Adrenal gland (tissue), 12 donors: Measurements from ENCODE around the gene SLC5A6. TPM values are rescaled to one million over a fixed set of nuclear protein-coding genes. Genes with fewer than 3 reads are reported as not detected.
"Not testable (repeated sequence)": the region's sequence is repeated elsewhere in the genome, so short reads cannot be mapped to it uniquely, and the experiment has no call there.

Experiments used
- DNase-seq, 7 donors: peaks; one replicate each; pipeline ENCODE4 v3.0.0-alpha.2; 2019 to 2020
- H3K27ac ChIP-seq, 5 donors: fragments of 200-600 bp; sonication (generic) in 4 of 5; 1 replicate in 3 of 5; 2 replicates in 2 of 5; pipeline versions ENCODE4 v1.5.1 to v1.8.0; 2016 to 2020; ENCODE audit warnings: mild to moderate bottlenecking in 1 of 5
- H3K27me3 ChIP-seq: fragments of 200-600 bp; 2 replicates; pipeline ENCODE4 v1.8.0; 2021
- H3K36me3 ChIP-seq, 2 donors: fragments of 200-600 bp; replicated peaks in 1 of 2; 1 replicate in 1 of 2; 2 replicates in 1 of 2; pipeline versions ENCODE4 v1.5.1 to v1.8.0; 2018 to 2022
- H3K4me1 ChIP-seq, 2 donors: fragments of 200-600 bp; replicated peaks in 1 of 2; 1 replicate in 1 of 2; 2 replicates in 1 of 2; pipeline versions ENCODE4 v1.5.1 to v1.8.0; 2018 to 2021
- H3K4me3 ChIP-seq, 4 donors: fragments of 200-600 bp; sonication (generic) in 3 of 4; one replicate each; pipeline ENCODE4 v1.5.1; 2016 to 2018
- H3K9me3 ChIP-seq, 3 donors: fragments of 200-600 bp; sonication (generic) in 1 of 3; replicated peaks in 1 of 3; 1 replicate in 2 of 3; 2 replicates in 1 of 3; pipeline versions ENCODE4 v1.5.1 to v1.8.0; 2016 to 2021
- CTCF ChIP-seq, 6 experiments: fragments of 450-650 bp in 4 of 6; fragments of 200-600 bp in 2 of 6; sonication (generic) in 1 of 6; IDR thresholded peaks; 1 replicate in 5 of 6; 2 replicates in 1 of 6; pipeline versions ENCODE4 v1.5.1 to v1.8.0; 2016 to 2021; ENCODE audit warnings: antibody characterized with exemption in 6 of 6, mild to moderate bottlenecking in 2 of 6, moderate library complexity in 1 of 6
- POLR2A ChIP-seq, 2 donors: fragments of 450-650 bp; IDR thresholded peaks; one replicate each; pipeline ENCODE4 v1.6.1; 2017; ENCODE audit warnings: antibody characterized with exemption in 2 of 2, mild to moderate bottlenecking in 2 of 2, moderate library complexity in 1 of 2
- WGBS, 4 donors: extraction: QIAGEN DNeasy Blood & Tissue Kit in 2 of 4; methylation state at CpG; one replicate each; pipeline versions ENCODE4 v1.1.5 to v1.1.7; 2013 to 2017; 5-methylcytosine and 5-hydroxymethylcytosine counted together
- intact Hi-C, 2 donors: fragments of 100-400 bp; cut with DNase I; formaldehyde crosslinking; loops; one replicate each; pipeline versions ENCODE4 v1.14.1 to v1.15.0; 2022 to 2023
- polyA plus RNA-seq, 3 donors: library from polyadenylated mRNA; stranded (reverse); fragments of 200-250 nt in 2 of 3; fragments of 350-450 nt in 1 of 3; fragmentation: Illumina TruSeq in 1 of 3; extraction: RNeasy Lipid Tissue Mini Kit (QIAGEN cat#74804) in 1 of 3; gene quantifications; one replicate each; pipeline ENCODE4 v1.2.3, GENCODE V29; 2013 to 2014
- total RNA-seq, 9 donors: library from RNA; depleted of rRNA in 4 of 9; stranded (reverse); fragments of >200 nt in 4 of 9; fragments of 120-200 nt in 1 of 9; fragmentation: NEBNext Ultra II Directional in 1 of 9; extraction: Animal tissue kit (Norgen Biotek cat#: 25700) in 1 of 9; gene quantifications; one replicate each; pipeline versions ENCODE4 v1.1.0 to v1.2.4, GENCODE V29; 2013 to 2023
- donor health status: healthy with polysubstance abuse.
- donor health status: Bipolar disorder and iron deficiency.
- donor health status: DM: yes; HTN: yes; CAD: no.
- donor health status: DM: no; HTN: no; CAD: no.
- donor health status: DM: no; HTN: no; CAD: no.
- donor health status: DM: yes; HTN: yes; CAD: no.

The SLC5A6 gene
- total and polyA plus RNA-seq, 12 donors, result 13.5 to 35.0 (median 18.3) TPM

DNA sequence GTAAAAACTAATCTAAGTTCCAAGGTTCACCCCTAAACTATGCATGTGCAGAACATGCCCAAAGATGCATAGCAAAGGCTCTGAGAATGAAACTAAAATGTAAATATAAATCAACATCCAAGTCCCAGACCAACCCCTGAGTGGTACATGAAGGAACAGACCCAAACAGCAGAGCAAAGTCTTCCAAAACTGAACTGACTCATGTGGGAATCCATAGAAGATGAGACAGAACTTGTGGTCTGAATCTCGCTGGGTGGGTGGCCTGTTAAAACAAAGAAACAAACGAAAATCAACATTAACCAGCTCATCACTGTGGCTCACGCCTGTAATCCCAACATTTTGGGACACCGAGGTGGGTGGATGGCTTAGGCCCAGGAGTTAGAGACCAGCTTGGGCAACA lies 29.7 kb downstream of the SLC5A6 start:
- 62 to 81% (median 66%) methylated on average over 4 of the region's 4 CpGs for WGBS, 4 donors
- no peak for DNase-seq
- H3K27me3 ChIP-seq, result no peaks in the 10 kb centered on the region
- intact Hi-C loops, result no loop called here
- no peaks in the 10 kb centered on the region for H3K9me3 ChIP-seq
- H3K4me3 ChIP-seq, result no peak overlapping the region
- H3K36me3 ChIP-seq, result no peaks in the 10 kb centered on the region
- TF ChIP-seq CTCF (IDR thresholded peaks at IDR 0.05), result no peak
- no peak for TF ChIP-seq POLR2A (IDR thresholded peaks at IDR 0.05)
- H3K4me1 ChIP-seq, result peaks cover 0 to 8% of the 10 kb centered on the region in 2 donors
- peak overlapping the region in 2 of 5 donors; percentile 51 to 68 for H3K27ac ChIP-seq

DNA sequence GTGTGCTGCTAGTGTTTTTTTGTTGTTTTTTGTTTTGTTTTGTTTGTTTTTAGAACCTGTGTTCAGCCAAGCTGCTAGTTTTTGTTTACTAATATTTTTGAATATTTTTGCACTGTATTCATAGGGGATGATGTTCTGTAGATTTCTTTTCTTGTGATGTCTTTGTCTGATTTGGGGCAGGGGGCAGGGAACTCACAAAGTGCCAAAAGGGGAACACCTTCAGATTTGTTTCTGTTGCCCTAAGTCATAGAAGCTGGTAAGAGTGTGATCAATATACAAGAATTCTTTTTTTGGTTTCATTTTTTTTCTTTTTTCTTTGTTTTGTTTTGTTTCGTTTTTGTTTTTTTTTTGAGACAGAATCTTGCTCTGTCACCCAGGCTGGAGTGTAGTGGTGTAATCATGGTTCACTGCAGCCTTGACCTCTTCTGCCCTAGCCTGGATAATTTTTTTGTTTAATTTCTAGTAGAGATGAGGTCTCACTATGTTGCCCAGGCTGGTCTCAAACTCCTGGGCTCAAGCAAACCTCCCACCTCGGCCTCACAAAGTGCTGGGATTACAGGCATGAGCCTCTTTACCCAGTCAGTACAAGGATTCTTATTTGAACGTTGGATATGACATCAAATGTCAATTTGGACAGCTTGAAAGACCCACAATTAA lies 32.6 kb downstream of the SLC5A6 start:
- intact Hi-C loops, result no loop called here
- Histone ChIP-seq H3K4me3 (no peak overlapping the region), H3K4me1 (peaks cover 0 to 8% of the 10 kb centered on the region in 2 donors), H3K36me3 (no peaks in the 10 kb centered on the region), H3K27ac (peak overlapping the region in 2 of 5 donors; percentile 62 to 72), H3K27me3 (no peaks in the 10 kb centered on the region), H3K9me3 (no peaks in the 10 kb centered on the region)
- TF ChIP-seq POLR2A (IDR thresholded peaks at IDR 0.05), result no peak
- no peak for TF ChIP-seq CTCF (IDR thresholded peaks at IDR 0.05)
- WGBS, 4 donors, result 50 to 57% (median 53%) methylated on average over 3 of the region's 3 CpGs
- peak in 1 of 7 donors; percentile 33 for DNase-seq

GRCh38 chr2:27178469-27178868 lies 33.6 kb downstream of the SLC5A6 start:
- Histone ChIP-seq H3K4me3 (no peak overlapping the region), H3K9me3 (no peaks in the 10 kb centered on the region), H3K36me3 (no peaks in the 10 kb centered on the region), H3K27me3 (no peaks in the 10 kb centered on the region), H3K4me1 (peaks cover 0 to 8% of the 10 kb centered on the region in 2 donors), H3K27ac (no peak overlapping the region)
- TF ChIP-seq POLR2A (IDR thresholded peaks at IDR 0.05) (no peak), CTCF (IDR thresholded peaks at IDR 0.05) (no peak)
- intact Hi-C loops, result no loop called here
- 83 to 90% (median 89%) methylated on average over 3 of the region's 3 CpGs for WGBS, 4 donors
- no peak for DNase-seq

- WGBS, 4 donors, result 60 to 75% (median 72%) methylated on average over 15 of the region's 15 CpGs
- H3K4me1 ChIP-seq, result peaks cover 0 to 8% of the 10 kb centered on the region in 2 donors
Measured at GRCh38 chr2:27177441-27178351, 34.4 kb downstream of the SLC5A6 start.

GRCh38 chr2:27175781-27176180 lies 36.3 kb downstream of the SLC5A6 start:
- H3K9me3 ChIP-seq, H3K27me3 ChIP-seq, intact Hi-C loops, H3K36me3 ChIP-seq, DNase-seq, H3K4me1 ChIP-seq, H3K4me3 ChIP-seq: not testable (repeated sequence)
- peak overlapping the region in 1 of 5 donors; percentile 22 for H3K27ac ChIP-seq
- 78 to 85% (median 83%) methylated on average over 4 of the region's 4 CpGs for WGBS, 4 donors

More at GRCh38 chr2:27177441-27178351, 34.4 kb downstream of the SLC5A6 start:
- no peak for TF ChIP-seq CTCF (IDR thresholded peaks at IDR 0.05)
- TF ChIP-seq POLR2A (IDR thresholded peaks at IDR 0.05), result no peak
- no peak for DNase-seq
- H3K36me3 ChIP-seq, result no peaks in the 10 kb centered on the region
- no peaks in the 10 kb centered on the region for H3K27me3 ChIP-seq
- intact Hi-C loops, result no loop called here
- no peak overlapping the region for H3K4me3 ChIP-seq
- no peak overlapping the region for H3K27ac ChIP-seq
- no peaks in the 10 kb centered on the region for H3K9me3 ChIP-seq
